Measurements from ENCODE around the gene GABRG3.
"Not testable (repeated sequence)": the region's sequence is repeated elsewhere in the genome, so short reads cannot be mapped to it uniquely, and the experiment has no call there.

Gene GABRG3

GRCh38 chr15:27176785-27177406 is 205.9 kb downstream of the GABRG3 start:
- Mint-ChIP-seq H3K4me3 (no peak overlapping the region), H3K9me3 (peaks cover 59% of the 10 kb centered on the region), H3K27me3 (ENCODE audit: low read depth) (no peaks in the 10 kb centered on the region), H3K4me1 (ENCODE audit: low read depth) (no peaks in the 10 kb centered on the region), H3K36me3 (ENCODE audit: low read depth) (no peaks in the 10 kb centered on the region), H3K27ac (no peak overlapping the region)

GRCh38 chr15:27179789-27180188 is 208.8 kb downstream of the GABRG3 start:
- no peaks in the 10 kb centered on the region for H3K4me1 Mint-ChIP-seq (ENCODE audit: low read depth)
- H3K36me3 Mint-ChIP-seq (ENCODE audit: low read depth): no peaks in the 10 kb centered on the region
- H3K27me3 Mint-ChIP-seq (ENCODE audit: low read depth): no peaks in the 10 kb centered on the region
- peaks cover 51% of the 10 kb centered on the region for H3K9me3 Mint-ChIP-seq
- no peak overlapping the region for H3K27ac Mint-ChIP-seq
- no peak overlapping the region for H3K4me3 Mint-ChIP-seq

DNA sequence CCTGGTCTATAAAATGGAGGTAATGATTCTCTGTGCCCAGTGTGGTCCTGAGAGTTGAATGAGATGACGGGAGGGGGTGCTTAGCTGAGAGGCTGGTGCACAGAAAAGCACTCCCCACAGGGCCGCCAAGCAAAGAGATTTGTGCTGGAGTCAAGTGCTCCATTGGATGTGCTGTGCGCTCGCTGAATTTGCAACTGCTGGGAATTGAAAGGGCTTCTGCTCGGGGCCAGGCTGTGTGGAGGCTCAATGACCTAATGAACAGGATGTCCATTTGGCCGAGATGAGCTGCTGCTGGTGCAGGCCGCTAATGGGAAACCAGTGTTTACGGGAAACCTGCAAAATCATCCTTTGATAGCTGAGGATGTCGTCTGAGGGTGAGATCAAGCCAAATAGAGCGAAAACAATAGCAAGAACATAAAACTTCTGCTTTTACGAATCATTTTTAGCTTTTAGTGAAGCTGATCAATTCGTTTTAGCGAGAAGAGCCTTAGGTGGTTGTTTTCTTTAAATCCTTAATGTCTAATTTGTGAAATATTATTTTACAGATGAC is 211.7 kb downstream of the GABRG3 start:
- no peaks in the 10 kb centered on the region for H3K36me3 Mint-ChIP-seq (ENCODE audit: low read depth)
- H3K27ac Mint-ChIP-seq: no peak overlapping the region
- peaks cover 45% of the 10 kb centered on the region for H3K9me3 Mint-ChIP-seq
- no peak overlapping the region for H3K4me3 Mint-ChIP-seq
- H3K4me1 Mint-ChIP-seq (ENCODE audit: low read depth): no peaks in the 10 kb centered on the region
- no peaks in the 10 kb centered on the region for H3K27me3 Mint-ChIP-seq (ENCODE audit: low read depth)

DNA sequence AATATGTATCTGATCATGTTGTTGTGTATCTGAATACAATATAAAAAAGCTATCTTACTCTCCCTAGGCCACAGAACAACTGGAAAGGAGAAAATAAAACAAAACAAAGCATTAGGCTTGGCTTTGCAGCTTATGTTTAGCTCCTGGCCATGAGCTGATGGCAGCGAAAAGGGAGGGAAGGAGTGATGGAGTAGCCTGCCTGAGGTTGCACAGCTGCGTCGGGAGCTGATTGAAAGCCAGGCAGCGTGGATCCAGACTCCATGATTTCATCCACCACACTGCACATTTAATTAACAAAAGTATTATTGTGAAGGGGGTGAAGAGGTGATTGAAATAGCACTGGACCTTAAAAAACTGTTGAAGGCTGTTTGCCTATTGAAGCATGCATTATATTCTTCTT is 212.2 kb downstream of the GABRG3 start:
- Mint-ChIP-seq H3K27me3 (ENCODE audit: low read depth) (no peaks in the 10 kb centered on the region), H3K36me3 (ENCODE audit: low read depth) (no peaks in the 10 kb centered on the region), H3K4me1 (ENCODE audit: low read depth) (no peaks in the 10 kb centered on the region), H3K9me3 (peaks cover 41% of the 10 kb centered on the region), H3K27ac (no peak overlapping the region), H3K4me3 (no peak overlapping the region)

- H3K27ac Mint-ChIP-seq, H3K4me3 Mint-ChIP-seq: not testable (repeated sequence)
- H3K9me3 Mint-ChIP-seq: peaks cover 35% of the 10 kb centered on the region
These were observed 220.5 kb downstream of the GABRG3 start for GRCh38 chr15:27191515-27191914.

DNA sequence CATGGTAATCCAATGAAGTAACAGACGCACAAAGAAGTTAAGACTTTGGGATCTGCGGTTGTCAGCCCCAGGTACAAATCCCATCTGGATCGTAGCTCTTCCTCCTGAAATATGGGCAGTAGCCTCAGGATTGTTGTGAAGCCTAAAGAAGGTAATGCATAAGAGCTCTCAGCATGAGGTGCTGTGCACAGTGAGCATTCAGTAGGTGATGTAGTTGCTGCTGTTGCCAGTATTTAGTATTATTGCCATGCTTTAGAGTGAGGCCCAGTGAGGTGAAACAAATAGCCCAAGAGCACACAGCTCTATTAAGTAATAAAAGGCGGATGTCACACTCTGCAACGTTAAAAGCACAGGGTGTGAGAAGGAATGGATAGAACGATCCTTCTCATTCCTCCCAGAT is 225.7 kb downstream of the GABRG3 start:
- H3K36me3 Mint-ChIP-seq (ENCODE audit: low read depth): no peaks in the 10 kb centered on the region
- H3K4me1 Mint-ChIP-seq (ENCODE audit: low read depth): no peaks in the 10 kb centered on the region

More at GRCh38 chr15:27191515-27191914, 220.5 kb downstream of the GABRG3 start:
- not testable (repeated sequence) for H3K27me3 Mint-ChIP-seq (ENCODE audit: low read depth); H3K4me1 Mint-ChIP-seq (ENCODE audit: low read depth); H3K36me3 Mint-ChIP-seq (ENCODE audit: low read depth)

DNA sequence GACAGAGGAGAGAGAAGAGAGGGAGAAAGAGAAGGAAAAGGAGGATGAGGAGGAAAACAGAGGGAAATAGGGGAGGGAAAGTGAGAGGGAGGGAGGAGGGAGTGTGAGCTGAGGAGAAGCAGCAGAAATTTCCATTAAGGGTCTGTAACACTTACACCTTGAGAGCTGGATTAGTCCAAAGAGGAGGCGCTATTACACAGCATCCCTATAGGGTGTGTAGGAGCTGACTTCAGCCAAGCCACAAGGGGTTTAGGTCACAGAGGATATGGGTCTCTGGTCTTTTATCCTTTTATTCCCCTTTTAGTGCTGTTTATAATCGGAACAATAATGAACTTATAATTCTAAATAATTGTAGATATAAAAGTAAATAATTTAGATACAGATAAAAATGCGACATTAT is 230.4 kb downstream of the GABRG3 start:
- Mint-ChIP-seq H3K27me3 (ENCODE audit: low read depth) (no peaks in the 10 kb centered on the region), H3K4me1 (ENCODE audit: low read depth) (no peaks in the 10 kb centered on the region), H3K36me3 (ENCODE audit: low read depth) (no peaks in the 10 kb centered on the region), H3K4me3 (no peak overlapping the region), H3K27ac (no peak overlapping the region), H3K9me3 (peaks cover 46% of the 10 kb centered on the region)

More for the DNA sequence above, 225.7 kb downstream of the GABRG3 start:
- no peaks in the 10 kb centered on the region for H3K27me3 Mint-ChIP-seq (ENCODE audit: low read depth)
- H3K9me3 Mint-ChIP-seq: peaks cover 39% of the 10 kb centered on the region
- no peak overlapping the region for H3K4me3 Mint-ChIP-seq
- no peak overlapping the region for H3K27ac Mint-ChIP-seq

DNA sequence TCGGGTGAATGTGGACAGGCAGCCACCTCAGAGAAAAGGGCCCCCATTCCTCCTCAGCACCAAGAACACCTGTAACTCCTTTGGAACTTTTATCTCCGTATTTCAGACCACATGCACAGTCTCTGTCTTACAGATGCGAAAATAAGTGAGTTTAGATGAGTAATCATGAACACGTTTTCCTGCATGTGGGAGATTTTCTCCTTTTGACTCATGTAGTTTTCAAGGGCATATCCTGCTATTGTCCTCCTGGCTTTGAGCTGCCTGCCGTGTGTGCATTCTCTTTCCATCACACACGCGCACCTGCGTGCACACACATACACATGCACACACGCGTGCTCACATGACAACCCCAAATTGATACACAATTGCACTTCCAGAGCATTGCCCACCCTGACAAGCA is 239.2 kb downstream of the GABRG3 start:
- Mint-ChIP-seq H3K27ac (no peak overlapping the region), H3K9me3 (peaks cover 43% of the 10 kb centered on the region), H3K27me3 (ENCODE audit: low read depth) (no peaks in the 10 kb centered on the region), H3K36me3 (ENCODE audit: low read depth) (no peaks in the 10 kb centered on the region), H3K4me1 (ENCODE audit: low read depth) (no peaks in the 10 kb centered on the region), H3K4me3 (no peak overlapping the region)

GRCh38 chr15:27214032-27214431 is 243.1 kb downstream of the GABRG3 start:
- H3K27me3 Mint-ChIP-seq (ENCODE audit: low read depth): no peaks in the 10 kb centered on the region
- H3K27ac Mint-ChIP-seq: no peak overlapping the region
- H3K9me3 Mint-ChIP-seq: peaks cover 38% of the 10 kb centered on the region
- H3K4me3 Mint-ChIP-seq: no peak overlapping the region
- no peaks in the 10 kb centered on the region for H3K4me1 Mint-ChIP-seq (ENCODE audit: low read depth)
- peaks cover 2% of the 10 kb centered on the region for H3K36me3 Mint-ChIP-seq (ENCODE audit: low read depth)

DNA sequence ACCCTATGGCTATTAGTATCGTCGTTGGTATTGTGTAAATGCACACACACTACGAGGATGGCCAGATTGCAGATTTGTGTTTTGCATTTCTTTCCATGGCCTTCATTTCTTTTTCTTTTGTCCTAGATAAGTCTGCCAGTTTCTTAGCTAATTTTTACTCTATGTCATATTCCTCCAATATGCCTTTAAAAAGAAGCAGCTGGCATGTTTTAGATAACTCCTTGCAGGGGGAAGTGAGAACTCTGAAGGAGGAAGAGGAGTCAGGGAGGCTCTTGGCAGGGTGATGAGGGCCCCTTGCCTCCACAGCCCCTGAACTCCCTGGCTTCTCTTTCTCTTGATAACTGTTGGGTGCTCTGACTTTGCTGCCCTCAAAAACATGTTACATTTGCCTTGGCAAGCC is 244.0 kb downstream of the GABRG3 start:
- no peak overlapping the region for H3K4me3 Mint-ChIP-seq
- H3K27me3 Mint-ChIP-seq (ENCODE audit: low read depth): no peaks in the 10 kb centered on the region

DNA sequence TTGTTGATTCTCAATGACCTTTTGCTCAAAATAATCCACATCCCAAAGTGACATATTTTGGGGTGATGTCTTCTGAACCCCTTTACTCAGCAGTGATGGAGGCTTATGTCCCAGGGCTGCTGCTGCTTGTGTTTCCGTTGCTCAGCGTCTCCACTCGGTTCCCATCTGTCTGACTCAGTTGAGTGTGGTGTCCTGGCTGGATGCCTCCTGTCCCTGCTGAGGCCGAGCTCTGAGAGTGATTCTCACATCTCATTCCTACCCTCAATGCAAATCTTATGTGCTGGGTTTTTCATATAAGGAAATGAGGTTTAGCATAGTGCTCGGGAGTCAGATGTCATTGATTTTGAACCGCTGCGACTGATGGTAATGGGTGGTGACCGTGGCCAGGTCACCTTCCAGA is 247.4 kb downstream of the GABRG3 start:
- H3K4me1 Mint-ChIP-seq (ENCODE audit: low read depth): no peaks in the 10 kb centered on the region
- H3K27me3 Mint-ChIP-seq (ENCODE audit: low read depth): no peaks in the 10 kb centered on the region
- H3K9me3 Mint-ChIP-seq: peaks cover 40% of the 10 kb centered on the region
- H3K27ac Mint-ChIP-seq: no peak overlapping the region
- H3K4me3 Mint-ChIP-seq: no peak overlapping the region
- H3K36me3 Mint-ChIP-seq (ENCODE audit: low read depth): peaks cover 2% of the 10 kb centered on the region

More for the DNA sequence above, 244.0 kb downstream of the GABRG3 start:
- Mint-ChIP-seq H3K27ac (no peak overlapping the region), H3K36me3 (ENCODE audit: low read depth) (peaks cover 2% of the 10 kb centered on the region), H3K4me1 (ENCODE audit: low read depth) (no peaks in the 10 kb centered on the region), H3K9me3 (peaks cover 41% of the 10 kb centered on the region)

GRCh38 chr15:27219636-27220035 is 248.7 kb downstream of the GABRG3 start:
- Mint-ChIP-seq H3K9me3 (peaks cover 42% of the 10 kb centered on the region), H3K36me3 (ENCODE audit: low read depth) (peaks cover 2% of the 10 kb centered on the region), H3K4me3 (no peak overlapping the region), H3K27me3 (ENCODE audit: low read depth) (no peaks in the 10 kb centered on the region), H3K27ac (no peak overlapping the region), H3K4me1 (ENCODE audit: low read depth) (no peaks in the 10 kb centered on the region)

- no peak overlapping the region for H3K4me3 Mint-ChIP-seq
- peaks cover 42% of the 10 kb centered on the region for H3K9me3 Mint-ChIP-seq
- H3K4me1 Mint-ChIP-seq (ENCODE audit: low read depth): no peaks in the 10 kb centered on the region
- H3K27ac Mint-ChIP-seq: no peak overlapping the region
- H3K27me3 Mint-ChIP-seq (ENCODE audit: low read depth): no peaks in the 10 kb centered on the region
- H3K36me3 Mint-ChIP-seq (ENCODE audit: low read depth): peaks cover 2% of the 10 kb centered on the region
These were observed 249.2 kb downstream of the GABRG3 start for GRCh38 chr15:27220199-27220598.

- H3K4me1 Mint-ChIP-seq (ENCODE audit: low read depth): no peaks in the 10 kb centered on the region
- no peak overlapping the region for H3K27ac Mint-ChIP-seq
- H3K9me3 Mint-ChIP-seq: peaks cover 33% of the 10 kb centered on the region
- H3K4me3 Mint-ChIP-seq: no peak overlapping the region
- no peaks in the 10 kb centered on the region for H3K27me3 Mint-ChIP-seq (ENCODE audit: low read depth)
- H3K36me3 Mint-ChIP-seq (ENCODE audit: low read depth): no peaks in the 10 kb centered on the region
These were observed 251.5 kb downstream of the GABRG3 start for GRCh38 chr15:27222479-27222878.

DNA sequence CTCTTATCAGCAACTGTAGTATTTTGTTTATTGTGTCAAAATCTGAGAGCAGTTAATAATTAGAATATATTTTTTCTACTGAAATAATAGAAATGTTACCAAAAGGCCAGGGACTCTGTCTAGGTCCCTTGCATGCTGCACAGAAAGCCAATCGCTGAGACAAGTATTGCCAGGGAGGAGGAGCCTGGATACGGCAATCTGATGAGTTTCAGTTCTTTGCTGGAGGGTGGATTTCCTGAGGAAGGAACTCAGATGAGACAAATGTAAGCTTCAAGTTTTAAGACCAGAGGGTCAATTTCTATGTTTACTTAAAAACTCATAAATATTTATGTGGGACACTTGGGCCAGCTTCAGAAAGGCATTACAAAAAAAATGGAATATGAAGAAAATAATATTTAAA is 252.2 kb downstream of the GABRG3 start:
- H3K4me1 Mint-ChIP-seq (ENCODE audit: low read depth): no peaks in the 10 kb centered on the region
- H3K27ac Mint-ChIP-seq: no peak overlapping the region
- peaks cover 33% of the 10 kb centered on the region for H3K9me3 Mint-ChIP-seq
- H3K36me3 Mint-ChIP-seq (ENCODE audit: low read depth): no peaks in the 10 kb centered on the region
- no peaks in the 10 kb centered on the region for H3K27me3 Mint-ChIP-seq (ENCODE audit: low read depth)
- H3K4me3 Mint-ChIP-seq: no peak overlapping the region
